Gastrocnemius medialis (tissue), 4 donors: ENCODE results near the gene CERKL. TPM values are rescaled to one million over a fixed set of nuclear protein-coding genes. Genes with fewer than 3 reads are reported as not detected.

Source experiments
- ATAC-seq, 2 donors: fragments of 150-250 bp; one replicate each; pipeline ENCODE4 v1.9.1; 2016
- DNase-seq, 2 donors: peaks; one replicate each; pipeline ENCODE4 v3.0.0-alpha.2; 2019
- H3K27ac ChIP-seq, 4 donors: fragments of 200-600 bp; sonication (generic); 1 replicate in 1 of 4; 2 replicates in 3 of 4; pipeline ENCODE4 v1.5.1; 2016 to 2018; ENCODE audit warnings: mild to moderate bottlenecking in 2 of 4, moderate library complexity in 1 of 4
- H3K27me3 ChIP-seq, 3 donors: fragments of 200-600 bp; sonication (generic) in 2 of 3; 1 replicate in 1 of 3; 2 replicates in 2 of 3; pipeline versions ENCODE4 v1.5.1 to v1.6.0; 2016 to 2019; ENCODE audit warnings: mild to moderate bottlenecking in 1 of 3, moderate library complexity in 1 of 3
- H3K36me3 ChIP-seq, 2 donors: fragments of 200-600 bp; sonication (generic) in 1 of 2; one replicate each; pipeline ENCODE4 v1.5.1; 2017 to 2018
- H3K4me1 ChIP-seq, 2 donors: fragments of 200-600 bp; sonication (generic) in 1 of 2; one replicate each; pipeline ENCODE4 v1.5.1; 2016 to 2017; ENCODE audit warnings: mild to moderate bottlenecking in 2 of 2
- H3K4me3 ChIP-seq, 4 donors: fragments of 200-600 bp; sonication (generic) in 3 of 4; 1 replicate in 1 of 4; 2 replicates in 3 of 4; pipeline ENCODE4 v1.5.1; 2016 to 2019; ENCODE audit warnings: mild to moderate bottlenecking in 2 of 4
- H3K9me3 ChIP-seq, 3 donors: fragments of 200-600 bp; sonication (generic) in 2 of 3; 1 replicate in 1 of 3; 2 replicates in 2 of 3; pipeline ENCODE4 v1.5.1; 2016 to 2019
- POLR2A ChIP-seq, 2 donors: fragments of 450-650 bp; IDR thresholded peaks; one replicate each; pipeline ENCODE4 v1.6.1; 2017; ENCODE audit warnings: antibody characterized with exemption in 2 of 2, mild to moderate bottlenecking in 2 of 2, moderate library complexity in 2 of 2
- in situ Hi-C, 4 donors: fragments of 200-750 bp; cut with MboI; loops; one replicate each; pipeline versions ENCODE4 v1.15.0 to v1.8.0; 2017; ENCODE audit warnings: low sequenced_read_pairs in 4 of 4
- intact Hi-C: fragments of 100-400 bp; cut with DNase I; formaldehyde crosslinking; loops from one replicate; pipeline ENCODE4 v1.15.1; 2023; ENCODE audit warnings: low total_unique reads
- total RNA-seq, 4 donors: library from RNA; depleted of rRNA; stranded (reverse); fragments of >200 nt; gene quantifications; one replicate each; pipeline versions ENCODE4 v1.1.0 to v1.2.3, GENCODE V29; 2016
- TF ChIP-seq, protein P1 (sequence below), 5 experiments: fragments of 450-650 bp in 3 of 5; fragments of 200-600 bp in 2 of 5; sonication (generic) in 2 of 5; IDR thresholded peaks in 4 of 5; conservative IDR thresholded peaks in 1 of 5; 1 replicate in 4 of 5; 2 replicates in 1 of 5; pipeline ENCODE4 v1.5.1; 2016 to 2019; ENCODE audit warnings: antibody characterized with exemption in 5 of 5, mild to moderate bottlenecking in 3 of 5, moderate library complexity in 3 of 5

CERKL gene
- total RNA-seq, 4 donors from 2014 or later = 0.07 TPM; not detected in 3

DNA sequence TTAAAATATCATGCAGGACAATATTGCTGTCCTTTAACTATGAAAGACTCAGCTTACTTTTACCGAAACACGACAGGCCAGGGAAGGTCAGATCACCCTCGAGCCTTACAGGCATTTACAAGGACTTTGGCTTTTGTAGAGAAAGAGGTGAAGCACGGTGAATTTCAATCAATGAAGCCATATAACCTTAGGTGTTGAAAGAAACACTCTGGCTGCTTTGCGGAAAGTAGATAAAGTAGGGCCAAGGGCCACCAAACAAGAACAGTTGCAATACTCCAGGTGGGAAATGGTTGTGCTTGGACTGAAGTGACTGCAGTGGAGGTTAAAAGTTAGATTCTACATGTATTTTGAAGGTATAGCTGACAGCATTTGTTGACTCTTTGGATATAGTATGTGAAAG lies 80.5 kb downstream of the CERKL start:
- Histone ChIP-seq H3K36me3 (no peaks in the 10 kb centered on the region), H3K4me1 (no peaks in the 10 kb centered on the region), H3K4me3 (no peak overlapping the region), H3K27ac (no peak overlapping the region), H3K27me3 (no peaks in the 10 kb centered on the region), H3K9me3 (no peaks in the 10 kb centered on the region)
- DNase-seq = no peak
- no peak for ATAC-seq
- in situ Hi-C loops (no loop called here), intact Hi-C loops (no loop called here)
- TF ChIP-seq, protein P1, sequence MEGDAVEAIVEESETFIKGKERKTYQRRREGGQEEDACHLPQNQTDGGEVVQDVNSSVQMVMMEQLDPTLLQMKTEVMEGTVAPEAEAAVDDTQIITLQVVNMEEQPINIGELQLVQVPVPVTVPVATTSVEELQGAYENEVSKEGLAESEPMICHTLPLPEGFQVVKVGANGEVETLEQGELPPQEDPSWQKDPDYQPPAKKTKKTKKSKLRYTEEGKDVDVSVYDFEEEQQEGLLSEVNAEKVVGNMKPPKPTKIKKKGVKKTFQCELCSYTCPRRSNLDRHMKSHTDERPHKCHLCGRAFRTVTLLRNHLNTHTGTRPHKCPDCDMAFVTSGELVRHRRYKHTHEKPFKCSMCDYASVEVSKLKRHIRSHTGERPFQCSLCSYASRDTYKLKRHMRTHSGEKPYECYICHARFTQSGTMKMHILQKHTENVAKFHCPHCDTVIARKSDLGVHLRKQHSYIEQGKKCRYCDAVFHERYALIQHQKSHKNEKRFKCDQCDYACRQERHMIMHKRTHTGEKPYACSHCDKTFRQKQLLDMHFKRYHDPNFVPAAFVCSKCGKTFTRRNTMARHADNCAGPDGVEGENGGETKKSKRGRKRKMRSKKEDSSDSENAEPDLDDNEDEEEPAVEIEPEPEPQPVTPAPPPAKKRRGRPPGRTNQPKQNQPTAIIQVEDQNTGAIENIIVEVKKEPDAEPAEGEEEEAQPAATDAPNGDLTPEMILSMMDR (IDR thresholded peaks at IDR 0.05 in 4 of 5, conservative IDR thresholded peaks at IDR 0.05 in 1 of 5) = no peak
- TF ChIP-seq POLR2A (IDR thresholded peaks at IDR 0.05) = no peak

DNA sequence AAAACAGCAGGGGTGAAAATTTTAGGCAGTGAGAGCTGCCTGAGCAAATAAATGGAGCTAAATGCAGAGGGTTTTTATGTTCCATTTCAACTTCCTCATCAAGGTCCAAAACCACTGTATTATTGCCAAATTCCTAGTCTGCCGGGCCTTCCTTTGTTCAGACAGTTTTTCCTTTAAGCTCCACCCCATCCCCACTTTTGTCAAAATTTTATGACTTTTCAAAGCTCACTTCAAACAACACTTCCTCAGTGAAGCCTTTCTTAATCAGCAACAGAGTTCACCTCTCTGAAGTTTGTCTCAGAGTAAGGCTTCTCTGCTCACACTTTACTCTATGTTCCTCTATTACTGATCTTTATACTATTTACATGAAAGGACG lies 81.3 kb downstream of the CERKL start:
- in situ Hi-C loops (no loop called here), intact Hi-C loops (no loop called here)
- H3K4me1 ChIP-seq = no peaks in the 10 kb centered on the region
- no peak for DNase-seq
- H3K4me3 ChIP-seq = no peak overlapping the region
- H3K27me3 ChIP-seq = no peaks in the 10 kb centered on the region
- H3K36me3 ChIP-seq = no peaks in the 10 kb centered on the region
- no peak overlapping the region for H3K27ac ChIP-seq
- TF ChIP-seq POLR2A (IDR thresholded peaks at IDR 0.05) = no peak
- TF ChIP-seq, protein P1 (IDR thresholded peaks at IDR 0.05 in 4 of 5, conservative IDR thresholded peaks at IDR 0.05 in 1 of 5) = no peak
- no peak for ATAC-seq
- no peaks in the 10 kb centered on the region for H3K9me3 ChIP-seq

DNA sequence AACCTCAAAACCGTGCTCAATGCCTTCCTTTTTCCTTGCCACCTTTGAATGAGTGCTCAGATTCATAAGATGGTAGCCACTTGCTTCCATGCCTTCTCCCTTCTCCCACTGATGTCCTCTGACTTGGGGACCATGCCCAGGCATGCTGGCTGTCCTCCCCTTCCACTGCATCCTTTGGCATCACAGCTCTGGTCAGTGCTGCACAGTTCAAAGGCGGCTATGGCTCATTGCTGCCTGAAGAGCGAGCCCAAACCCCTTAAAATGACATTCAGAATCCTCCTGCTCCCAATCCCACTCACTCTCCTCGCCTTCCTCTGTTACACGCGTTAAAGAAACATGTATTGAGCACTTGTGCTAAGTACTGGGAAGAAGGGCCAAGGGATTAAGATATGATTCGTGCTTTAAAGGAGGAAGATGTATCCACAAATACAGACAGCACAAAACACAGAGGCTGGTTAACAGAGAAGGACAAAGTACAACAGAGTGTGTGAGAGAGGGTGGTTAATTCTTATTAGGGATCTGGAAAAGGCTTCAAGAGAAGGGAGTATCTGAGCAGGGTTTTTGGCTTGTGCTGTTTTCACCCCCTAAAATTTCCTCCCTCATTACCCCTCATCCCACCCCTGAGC lies 81.8 kb downstream of the CERKL start:
- Histone ChIP-seq H3K9me3 (no peaks in the 10 kb centered on the region), H3K36me3 (no peaks in the 10 kb centered on the region), H3K4me1 (no peaks in the 10 kb centered on the region), H3K4me3 (no peak overlapping the region), H3K27me3 (no peaks in the 10 kb centered on the region), H3K27ac (no peak overlapping the region)
- in situ Hi-C loops (no loop called here), intact Hi-C loops (no loop called here)
- ATAC-seq (no peak), DNase-seq (no peak)
- TF ChIP-seq, protein P1 (IDR thresholded peaks at IDR 0.05 in 4 of 5, conservative IDR thresholded peaks at IDR 0.05 in 1 of 5) = no peak
- no peak for TF ChIP-seq POLR2A (IDR thresholded peaks at IDR 0.05)

DNA sequence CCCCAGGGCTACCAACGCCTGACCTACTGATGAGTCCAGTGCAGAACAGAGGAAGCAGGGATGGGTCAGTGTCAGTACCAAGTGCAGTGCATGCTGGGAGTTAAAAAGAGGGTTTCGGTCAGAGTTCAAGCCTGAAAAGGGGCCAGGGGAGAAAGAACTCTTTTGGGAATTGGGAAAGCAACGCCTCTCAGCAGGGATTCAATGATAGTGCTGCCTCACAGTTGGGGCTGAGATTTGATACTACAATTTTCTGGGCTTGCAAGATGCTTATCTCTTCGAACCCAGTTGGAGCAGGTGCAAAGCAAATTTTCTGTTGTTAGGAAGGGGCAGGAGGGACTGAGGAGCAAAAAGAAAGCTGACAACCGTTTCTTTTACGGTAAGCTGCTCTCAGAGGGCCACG lies 82.6 kb downstream of the CERKL start:
- Histone ChIP-seq H3K27me3 (no peaks in the 10 kb centered on the region), H3K27ac (no peak overlapping the region), H3K4me1 (no peaks in the 10 kb centered on the region), H3K36me3 (no peaks in the 10 kb centered on the region), H3K4me3 (no peak overlapping the region), H3K9me3 (no peaks in the 10 kb centered on the region)
- no peak for DNase-seq
- in situ Hi-C loops (no loop called here), intact Hi-C loops (no loop called here)
- TF ChIP-seq, protein P1 (IDR thresholded peaks at IDR 0.05 in 4 of 5, conservative IDR thresholded peaks at IDR 0.05 in 1 of 5) = no peak
- TF ChIP-seq POLR2A (IDR thresholded peaks at IDR 0.05) = no peak
- no peak for ATAC-seq
